ENCODE data around the gene MAML3.

Gene MAML3

DNA sequence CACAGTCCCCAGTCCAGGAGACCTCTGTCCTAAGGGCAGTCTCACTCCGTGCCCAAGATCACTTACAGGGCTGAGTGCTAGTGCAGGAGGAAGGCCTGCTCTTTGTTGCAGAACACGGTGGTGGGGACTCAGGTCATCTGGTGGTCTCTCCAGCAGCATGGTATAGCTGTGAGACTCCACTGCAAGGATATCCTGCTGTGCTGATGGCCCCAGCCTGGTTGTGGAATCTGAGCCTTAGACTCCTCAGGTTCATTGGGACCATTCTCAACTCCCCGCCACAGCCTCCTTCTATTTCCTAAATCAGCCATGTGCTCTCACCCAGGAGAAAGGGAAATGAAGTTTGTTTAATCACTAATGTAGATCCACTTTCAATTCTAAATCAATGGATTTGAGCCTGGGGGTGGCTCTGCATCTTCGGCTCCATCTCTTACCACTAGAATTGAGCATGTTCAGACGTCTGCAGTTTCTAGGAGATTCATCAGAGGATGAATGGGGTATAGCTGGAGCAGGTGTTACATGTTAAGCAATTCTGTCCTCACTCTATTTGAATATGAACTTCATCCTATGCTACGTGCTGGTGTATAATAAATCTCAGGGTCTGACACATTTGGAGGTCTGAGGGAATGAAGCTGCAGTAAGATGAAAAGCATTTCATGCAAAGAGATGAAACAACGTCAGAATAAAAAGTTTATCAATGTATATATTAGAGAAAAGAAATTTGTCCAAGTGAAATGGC, 299.1 kb downstream of the MAML3 start:
- no peak for DNase-seq

- DNase-seq, result no peak
Measured at GRCh38 chr4:139853309-139853708, 300.7 kb downstream of the MAML3 start.

- no peak for DNase-seq
Measured at GRCh38 chr4:139852612-139853269, 301.2 kb downstream of the MAML3 start.

DNA sequence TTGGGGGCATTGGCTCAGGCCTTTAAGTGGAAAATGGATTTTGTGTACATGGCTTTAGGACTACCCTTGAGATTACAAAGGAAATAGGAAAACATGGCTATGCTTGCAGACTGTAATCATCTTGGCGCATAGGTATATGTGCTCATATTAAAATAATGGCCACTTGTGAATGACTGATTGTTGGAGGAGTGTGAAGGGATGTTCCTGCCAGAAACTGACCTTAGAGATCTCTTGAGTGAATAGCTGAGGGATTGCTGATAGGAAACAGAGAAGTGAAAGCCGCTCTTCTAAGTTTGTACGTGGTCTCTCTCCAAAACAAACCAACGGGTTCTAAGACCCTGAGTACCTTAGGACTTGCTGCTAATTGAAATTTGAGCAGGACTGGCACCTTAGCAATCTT, 302.3 kb downstream of the MAML3 start:
- no peak for DNase-seq

DNA sequence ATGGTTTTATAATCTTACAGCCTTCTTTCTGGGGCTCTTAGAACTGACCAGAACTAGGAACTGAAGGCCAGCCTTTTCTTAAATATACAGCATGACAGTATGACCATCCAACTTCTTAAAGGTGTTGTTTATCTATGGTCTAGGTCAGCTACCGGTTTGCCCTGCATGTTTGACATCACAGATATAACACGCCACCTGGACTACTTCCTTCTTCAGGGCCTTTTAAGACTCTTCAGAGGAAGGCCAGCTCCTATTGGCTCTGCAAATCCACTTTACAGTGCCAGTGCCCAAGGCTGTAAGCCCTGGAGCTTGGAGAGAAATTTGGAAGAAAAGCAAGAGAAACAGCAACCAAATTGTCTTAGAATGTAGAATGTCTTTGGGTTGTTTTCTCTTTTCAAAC, 302.9 kb downstream of the MAML3 start:
- no peak for DNase-seq

DNA sequence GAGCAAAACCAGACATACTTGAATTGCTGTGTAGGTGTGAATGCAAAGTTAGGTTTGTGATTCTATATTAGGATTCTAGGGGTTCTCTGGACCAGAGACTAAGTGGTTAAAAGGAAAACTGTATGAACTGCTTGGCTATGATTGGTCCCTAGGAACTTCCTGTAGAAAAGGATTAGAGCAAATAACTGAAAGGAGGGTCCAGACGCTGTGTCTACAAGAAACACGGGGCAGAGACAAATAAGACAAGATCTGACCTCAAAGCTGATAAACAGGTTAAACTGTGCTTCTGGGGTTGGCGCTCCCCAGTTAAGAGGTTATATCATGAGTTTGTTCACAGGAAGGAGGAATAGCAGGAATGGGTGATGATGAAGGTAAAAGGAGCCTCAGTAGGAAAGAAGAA, 304.8 kb downstream of the MAML3 start:
- no peak for DNase-seq

GRCh38 chr4:139848028-139848427, 306.0 kb downstream of the MAML3 start:
- no peak for DNase-seq

DNA sequence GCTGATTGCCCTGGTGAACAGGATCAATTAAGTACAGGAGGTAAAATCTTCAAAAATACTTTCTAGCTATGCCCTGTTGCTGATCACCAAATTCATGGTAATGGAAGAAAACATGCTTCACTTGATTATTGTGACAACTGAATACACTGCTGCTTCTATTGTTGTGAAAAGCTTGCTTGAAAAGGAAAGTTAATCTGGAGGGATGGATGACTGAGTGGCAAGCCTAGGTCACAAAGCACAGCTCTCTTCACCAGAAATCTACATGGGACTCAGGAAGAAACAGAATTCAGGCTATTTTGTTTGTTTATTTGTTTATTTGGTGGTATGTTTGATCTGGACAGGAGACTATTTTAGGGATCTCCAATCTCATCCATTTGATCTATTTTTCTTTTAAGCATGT, 306.4 kb downstream of the MAML3 start:
- no peak for DNase-seq

DNA sequence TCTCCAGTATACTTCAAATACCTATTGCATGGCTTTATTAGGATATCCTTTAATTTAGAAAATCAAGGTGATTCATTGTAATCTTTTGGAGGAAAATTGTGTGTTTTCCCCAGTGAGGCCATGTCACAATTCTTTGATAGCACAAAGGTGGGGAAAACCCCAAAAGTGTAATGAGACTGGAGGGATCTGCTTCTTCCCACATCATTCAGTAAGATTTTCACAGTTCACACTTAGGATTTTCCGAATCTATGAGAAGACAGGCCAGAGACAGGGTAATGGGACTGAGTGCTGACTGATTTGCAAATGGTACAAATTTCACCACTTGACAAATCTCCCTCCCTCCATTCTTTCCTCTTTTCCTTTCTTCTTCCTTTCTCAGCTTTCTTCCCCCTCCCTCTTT, 307.2 kb downstream of the MAML3 start:
- DNase-seq, result no peak

DNA sequence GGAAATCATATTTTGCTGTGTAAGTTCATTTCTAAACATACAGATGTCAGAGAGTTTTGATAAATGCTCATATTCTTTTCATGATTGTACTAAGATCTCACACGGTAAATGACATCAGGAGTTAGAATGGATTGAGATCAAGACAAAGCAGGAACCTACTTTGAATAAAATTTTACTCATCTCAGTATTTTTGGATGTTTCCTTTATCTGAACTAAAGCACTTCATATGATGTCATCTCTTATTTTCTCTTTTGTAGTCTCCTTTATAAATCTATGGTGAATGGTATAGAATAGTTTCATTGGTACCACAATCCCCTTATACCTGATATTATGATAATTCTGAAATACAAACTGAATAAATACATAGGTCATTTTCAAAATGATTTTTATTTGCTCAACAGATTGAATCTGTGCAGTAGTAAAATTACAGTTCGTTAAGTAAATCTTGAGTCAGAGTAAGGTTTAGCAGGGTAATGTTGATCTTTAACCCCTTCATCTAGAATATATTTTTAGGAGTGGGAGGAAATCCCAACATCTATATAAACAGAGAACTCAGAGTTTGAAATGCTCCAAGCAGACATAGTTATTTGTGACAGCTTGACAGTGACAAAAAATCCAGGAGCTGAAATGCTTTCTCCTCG, 308.4 kb downstream of the MAML3 start:
- no peak for DNase-seq

- DNase-seq, result no peak
Measured at GRCh38 chr4:139844459-139845036, 309.4 kb downstream of the MAML3 start.

DNA sequence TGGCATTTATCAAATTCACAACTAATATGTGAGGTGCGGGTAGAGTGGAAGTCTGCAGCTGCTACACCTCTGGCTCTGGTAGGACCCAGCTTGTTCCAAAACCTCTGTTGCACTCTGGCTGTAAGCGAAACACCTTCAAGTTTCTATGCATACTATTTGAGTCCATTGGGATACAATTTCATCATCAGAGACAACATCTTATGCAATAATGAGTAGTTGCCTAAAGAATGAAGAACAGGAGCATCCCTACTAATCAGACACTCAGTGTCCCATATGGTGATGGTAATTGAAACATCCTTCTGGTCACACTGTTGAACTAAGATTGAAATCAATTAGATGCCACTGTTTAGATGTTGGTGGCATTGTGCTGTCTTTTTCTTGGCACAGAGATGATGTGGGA, 309.9 kb downstream of the MAML3 start:
- no peak for DNase-seq

GRCh38 chr4:139843641-139844040, 310.3 kb downstream of the MAML3 start:
- no peak for DNase-seq

DNA sequence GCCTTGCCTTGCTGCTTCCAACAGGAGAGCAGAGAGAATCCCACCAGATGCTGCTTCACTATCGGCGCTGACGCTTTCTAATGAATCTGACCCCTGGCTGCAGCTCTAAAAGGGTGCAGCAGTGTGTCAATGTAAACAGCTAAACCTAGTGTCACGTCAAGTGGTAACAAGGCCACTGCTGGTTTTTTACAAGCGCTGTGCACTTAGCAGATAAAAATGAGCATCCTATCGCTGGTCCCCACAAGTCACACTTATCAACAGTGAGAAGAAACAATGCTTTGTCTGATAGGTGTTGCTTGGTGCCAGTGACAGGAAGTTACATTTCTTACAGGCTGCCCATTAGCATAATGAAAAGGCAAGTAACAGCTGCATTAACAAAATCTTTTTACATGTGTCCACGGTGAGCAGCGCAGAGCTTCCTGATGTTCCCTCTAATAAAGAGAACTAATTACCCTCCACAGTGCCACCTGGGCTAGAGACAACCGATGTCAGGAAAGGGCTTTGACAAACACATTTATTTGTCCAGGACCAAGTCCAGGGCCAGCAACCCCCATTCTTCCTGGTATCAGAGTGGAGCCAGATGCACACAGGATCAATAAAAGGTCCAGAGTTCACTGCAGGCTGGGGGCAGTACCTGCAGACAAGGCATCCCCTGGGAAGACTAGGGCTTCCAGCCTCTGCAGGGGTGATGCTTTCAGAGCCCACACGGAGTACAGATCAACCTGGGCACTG, 312.4 kb downstream of the MAML3 start:
- peak; percentile 37 for DNase-seq

DNA sequence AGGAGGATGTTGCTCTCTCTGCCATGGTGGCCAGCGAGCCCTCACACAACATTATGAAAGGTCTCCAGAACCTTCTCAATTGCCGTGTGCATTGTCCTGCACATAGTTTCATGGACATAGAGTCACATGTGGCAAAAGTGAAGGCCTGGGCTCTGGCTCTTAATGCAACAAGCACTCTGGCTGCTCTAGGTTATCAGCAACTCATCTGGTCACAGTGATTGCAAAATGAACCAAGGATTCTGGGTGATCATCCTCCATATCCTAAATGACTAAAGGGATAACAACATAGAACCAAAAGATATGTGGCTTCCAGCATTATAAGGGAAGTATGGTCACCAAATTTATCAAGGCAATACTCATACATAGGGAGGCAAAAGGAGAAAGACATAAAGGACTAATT, 313.2 kb downstream of the MAML3 start:
- DNase-seq, result no peak

DNA sequence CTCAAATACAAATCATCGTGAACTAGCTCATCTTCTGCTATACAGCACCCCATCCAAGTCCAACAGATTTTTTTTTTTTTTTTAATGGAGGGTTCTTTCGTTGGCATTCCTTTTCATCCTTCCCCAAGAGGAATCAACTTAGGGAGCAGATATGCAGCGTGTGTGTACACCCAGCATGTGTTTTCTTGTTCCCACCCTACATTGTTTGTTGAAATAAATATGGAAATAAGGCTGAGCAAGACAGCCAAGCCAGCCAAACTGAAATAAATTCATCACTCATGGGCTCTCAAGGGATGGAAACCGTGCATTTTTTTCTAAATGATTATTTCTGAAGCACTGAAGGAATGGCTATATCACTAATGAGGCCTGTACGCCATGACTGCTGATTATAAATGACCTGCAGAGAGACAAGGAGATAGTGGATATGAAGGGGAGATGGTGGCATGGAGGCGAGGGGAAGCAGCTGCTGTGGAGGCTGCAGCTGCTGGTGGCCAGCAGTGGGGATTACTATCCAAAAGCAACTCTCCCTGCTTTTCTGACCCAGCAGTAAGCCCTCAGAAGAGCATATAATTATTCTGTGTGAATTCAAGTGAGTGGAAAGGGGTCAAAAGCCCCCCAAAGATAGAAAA, 314.5 kb downstream of the MAML3 start:
- DNase-seq, result no peak

- no peak for DNase-seq
Measured at GRCh38 chr4:139838811-139839210, 315.2 kb downstream of the MAML3 start.

GRCh38 chr4:139834981-139835391, 319.0 kb downstream of the MAML3 start:
- no peak for DNase-seq

GRCh38 chr4:139834226-139834662, 319.7 kb downstream of the MAML3 start:
- DNase-seq, result no peak

DNA sequence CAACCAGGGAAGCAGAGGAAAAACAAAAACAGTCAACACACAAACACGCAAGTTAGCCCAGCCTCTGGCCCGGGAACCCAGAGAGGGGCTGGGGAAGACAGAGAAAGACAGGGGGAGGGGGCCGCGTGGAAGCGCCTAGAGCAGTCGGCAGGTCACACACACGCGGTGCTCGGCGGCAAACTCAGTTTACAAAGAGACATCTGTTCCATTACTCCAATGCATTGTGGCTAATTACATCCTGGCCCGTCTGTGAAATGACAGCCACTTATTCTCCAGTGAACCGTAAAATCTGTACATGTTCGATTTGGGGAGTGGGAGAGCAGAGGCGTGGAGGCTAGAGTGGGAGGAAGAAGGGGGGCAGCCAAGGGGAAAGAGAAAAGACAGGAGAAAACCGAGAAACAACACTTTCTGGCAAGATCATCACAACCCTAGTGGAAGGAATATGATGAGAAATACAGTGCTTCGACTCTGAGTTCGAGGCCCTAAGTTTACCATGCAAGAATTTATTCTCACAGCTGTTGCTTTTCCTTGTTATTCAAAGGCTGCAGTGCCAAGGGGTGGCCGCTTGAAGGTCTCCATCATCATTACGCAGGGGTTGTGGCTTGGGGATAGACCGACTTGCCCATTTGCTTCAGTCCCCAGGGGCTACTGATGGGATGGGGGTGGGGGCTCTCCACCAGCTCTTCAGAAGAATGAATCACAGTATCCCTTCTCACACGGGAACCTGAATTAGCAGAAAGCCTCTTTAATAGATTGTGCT, 320.7 kb downstream of the MAML3 start:
- DNase-seq, result peak; percentile 71

DNA sequence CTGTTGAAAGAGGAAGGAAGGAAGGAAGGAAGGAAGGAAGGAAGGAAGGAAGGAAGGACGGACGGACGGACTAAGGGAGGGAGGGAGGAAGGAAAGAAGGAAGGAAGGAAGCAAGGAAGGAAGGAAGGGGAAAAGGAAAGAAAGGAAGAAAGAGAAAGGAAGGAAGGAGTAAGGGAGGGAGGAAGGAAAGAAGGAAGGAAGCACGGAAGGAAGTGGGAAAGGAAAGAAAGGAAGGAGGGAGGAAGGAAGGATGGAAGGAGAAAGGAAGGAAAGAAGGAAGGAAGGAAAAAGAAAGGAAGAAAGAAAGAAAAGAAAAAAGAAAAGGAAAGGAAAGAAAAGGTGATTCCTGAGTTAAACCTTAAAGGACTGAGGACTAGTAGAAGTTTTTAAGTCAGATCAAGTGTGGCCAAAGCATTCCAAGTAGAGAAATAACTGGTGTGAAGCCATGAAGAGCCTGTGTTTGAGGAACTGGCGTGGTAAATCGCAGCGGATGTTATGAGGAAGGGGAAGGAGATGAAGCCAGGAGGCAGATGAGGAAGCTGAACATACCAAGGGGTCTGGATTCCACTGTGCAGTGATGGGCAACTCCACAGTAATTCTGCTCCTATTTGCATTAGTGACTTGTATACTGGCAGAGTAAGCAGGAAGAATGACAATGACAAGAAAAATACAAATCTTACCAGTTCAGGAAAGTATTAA, 324.9 kb downstream of the MAML3 start:
- DNase-seq, result no peak

Measured in NCI-H1105 (cell line).